Astrocyte (in vitro differentiated cells and primary cell): ENCODE results near the gene PCBP4. TPM values are rescaled to one million over a fixed set of nuclear protein-coding genes. Genes with fewer than 3 reads are reported as not detected.

Source experiments
- DNase-seq: peaks from one replicate; pipeline ENCODE4 v3.0.0-alpha.2; 2010; ENCODE audit warnings: low read depth
- FAIRE-seq: peaks from 2 replicates; lab custom pipeline; 2011; peaks lifted over from hg19 to GRCh38; lab: Jason Lieb, UNC
- H2AFZ ChIP-seq: 2 replicates; pipeline ENCODE4 v1.6.0; 2012; ENCODE audit warnings: low read depth, low read length, inconsistent platforms
- H3K27ac ChIP-seq: 2 replicates; pipeline ENCODE4 v1.5.1; 2011; ENCODE audit warnings: low read depth, low read length, inconsistent platforms
- H3K27me3 ChIP-seq: 2 replicates; pipeline ENCODE4 v1.6.0; 2011; ENCODE audit warnings: low read length, inconsistent platforms; ENCODE audit not compliant: insufficient read depth
- H3K36me3 ChIP-seq: 2 replicates; pipeline ENCODE4 v1.5.1; 2011; ENCODE audit warnings: low read length, inconsistent platforms; ENCODE audit not compliant: insufficient read depth
- H3K4me1 ChIP-seq: 2 replicates; pipeline ENCODE4 v1.5.1; 2011; ENCODE audit warnings: low read length, inconsistent platforms; ENCODE audit not compliant: insufficient read depth
- H3K4me2 ChIP-seq: 2 replicates; pipeline ENCODE4 v1.6.0; 2012; ENCODE audit warnings: low read length, inconsistent platforms
- H3K4me3 ChIP-seq: 2 replicates; pipeline ENCODE4 v1.5.1; 2011; ENCODE audit warnings: low read depth, mild to moderate bottlenecking, low read length, inconsistent platforms; ENCODE audit not compliant: insufficient read depth
- H3K79me2 ChIP-seq: 2 replicates; pipeline ENCODE4 v1.6.0; 2012; ENCODE audit warnings: mild to moderate bottlenecking, low read length, inconsistent platforms; ENCODE audit not compliant: insufficient read depth
- H3K9ac ChIP-seq: 2 replicates; pipeline ENCODE4 v1.6.0; 2012; ENCODE audit warnings: mild to moderate bottlenecking, low read length, inconsistent platforms
- H3K9me3 ChIP-seq: 2 replicates; pipeline ENCODE4 v1.5.1; 2012; ENCODE audit warnings: low read depth, mild to moderate bottlenecking, low read length, inconsistent platforms; ENCODE audit not compliant: insufficient read depth
- H4K20me1 ChIP-seq: 2 replicates; pipeline ENCODE4 v1.6.0; 2012; ENCODE audit warnings: low read length, inconsistent platforms; ENCODE audit not compliant: insufficient read depth
- H3K27ac Mint-ChIP-seq: one replicate; pipeline ENCODE4 v1.8.0; 2021; ENCODE audit warnings: mild to moderate bottlenecking, mixed read lengths; ENCODE audit not compliant: unreplicated experiment
- H3K27me3 Mint-ChIP-seq: one replicate; pipeline ENCODE4 v1.8.0; 2021; ENCODE audit warnings: low read depth, mixed read lengths; ENCODE audit not compliant: unreplicated experiment
- H3K36me3 Mint-ChIP-seq: one replicate; pipeline ENCODE4 v1.8.0; 2021; ENCODE audit warnings: low read depth, mixed read lengths; ENCODE audit not compliant: unreplicated experiment
- H3K4me1 Mint-ChIP-seq: one replicate; pipeline ENCODE4 v1.8.0; 2021; ENCODE audit warnings: low read depth, mixed read lengths; ENCODE audit not compliant: unreplicated experiment
- H3K4me3 Mint-ChIP-seq: one replicate; pipeline ENCODE4 v1.8.0; 2021; ENCODE audit warnings: mild to moderate bottlenecking, moderate library complexity, mixed read lengths; ENCODE audit not compliant: unreplicated experiment
- H3K9me3 Mint-ChIP-seq: one replicate; pipeline ENCODE4 v1.8.0; 2021; ENCODE audit warnings: mild to moderate bottlenecking, mixed read lengths; ENCODE audit not compliant: unreplicated experiment
- CTCF ChIP-seq: IDR thresholded peaks from 2 replicates; pipeline ENCODE4 v1.5.1; 2011; ENCODE audit warnings: low read depth, mild to moderate bottlenecking, inconsistent platforms, low read length, moderate library complexity; ENCODE audit not compliant: insufficient read depth
- EZH2 ChIP-seq: IDR thresholded peaks from 2 replicates; pipeline ENCODE4 v1.6.1; 2012; ENCODE audit warnings: mild to moderate bottlenecking, low read length, inconsistent platforms; ENCODE audit not compliant: insufficient read depth
- total RNA-seq: library from RNA; stranded (reverse); gene quantifications from 2 replicates; pipeline ENCODE4 v1.2.1, GENCODE V29; 2021

The PCBP4 gene
- total RNA-seq, 1 donor from 2014 or later = 102 TPM

GRCh38 chr3:51942603-51943450, 24.4 kb downstream of the PCBP4 start:
- H3K4me1 Mint-ChIP-seq = peaks cover 6% of the 10 kb centered on the region
- H3K9me3 Mint-ChIP-seq = peaks cover 3% of the 10 kb centered on the region
- peaks cover 38% of the 10 kb centered on the region for H3K79me2 ChIP-seq
- H3K4me3 Mint-ChIP-seq = peak overlapping the region; percentile 89
- H3K9me3 ChIP-seq = no peaks in the 10 kb centered on the region
- peaks cover 10% of the 10 kb centered on the region for H3K36me3 Mint-ChIP-seq
- DNase-seq (peak; percentile 25), FAIRE-seq (no peak)
- no peak for TF ChIP-seq EZH2
- TF ChIP-seq CTCF = no peak
- H4K20me1 ChIP-seq = peaks cover 30% of the 10 kb centered on the region
- peak overlapping the region; percentile 88 for H3K4me2 ChIP-seq
- peak overlapping the region; percentile 73 for H3K27ac ChIP-seq
- no peaks in the 10 kb centered on the region for H3K36me3 ChIP-seq
- peak overlapping the region; percentile 34 for H3K27ac Mint-ChIP-seq
- H3K4me1 ChIP-seq = peaks cover 21% of the 10 kb centered on the region
- peak overlapping the region; percentile 50 for H3K4me3 ChIP-seq
- peak overlapping the region; percentile 98 for H2AFZ ChIP-seq
- no peaks in the 10 kb centered on the region for H3K27me3 ChIP-seq
- H3K9ac ChIP-seq = peak overlapping the region; percentile 82
- peaks cover 27% of the 10 kb centered on the region for H3K27me3 Mint-ChIP-seq

- peak within 1 kb of the TSS; percentile 96 for H3K4me2 ChIP-seq
- Mint-ChIP-seq H3K27ac (peak within 1 kb of the TSS; percentile 34), H3K9me3 (peaks cover 3% of the 10 kb centered on the region), H3K27me3 (peaks cover 19% of the 10 kb centered on the region), H3K36me3 (peaks cover 11% of the 10 kb centered on the region), H3K4me1 (peaks cover 6% of the 10 kb centered on the region), H3K4me3 (peak within 1 kb of the TSS; percentile 89)
- TF ChIP-seq EZH2 (no peak), CTCF (peak; percentile 93)
- H3K79me2 ChIP-seq = peaks cover 38% of the 10 kb centered on the region
- H3K27ac ChIP-seq = peak within 1 kb of the TSS; percentile 73
- FAIRE-seq (peak; percentile 72), DNase-seq (peak; percentile 99)
- no peaks in the 10 kb centered on the region for H3K9me3 ChIP-seq
- H4K20me1 ChIP-seq = peaks cover 38% of the 10 kb centered on the region
- peaks cover 24% of the 10 kb centered on the region for H3K4me1 ChIP-seq
- no peaks in the 10 kb centered on the region for H3K36me3 ChIP-seq
- H3K9ac ChIP-seq = peak within 1 kb of the TSS; percentile 87
- H3K27me3 ChIP-seq = no peaks in the 10 kb centered on the region
- H2AFZ ChIP-seq = peak within 1 kb of the TSS; percentile 98
- peak within 1 kb of the TSS; percentile 78 for H3K4me3 ChIP-seq
Observed at GRCh38 chr3:51941798-51942602, 25.3 kb downstream of the PCBP4 start, which contains the start of the genes PARP3 and RRP9. Gene PARP3 (plus strand): TSS chr3:51942363. CDS start chr3:51943356, 993 bp downstream. Gene RRP9 (minus strand): TSS chr3:51941904. CDS start chr3:51941867, 37 bp downstream.
